IPS DF 6.9 (cell line): Measurements from ENCODE around the gene ARHGAP27.
A peak's percentile ranks its signal among the peaks of the same experiment; 100 is the strongest.

Experiments
- DNase-seq: peaks from one replicate; pipeline ENCODE4 v3.0.0-alpha.2; 2013; ENCODE audit warnings: low read depth, low spot score
- H3K27ac ChIP-seq: one replicate; pipeline ENCODE4 v1.5.1; 2013; ENCODE audit warnings: low read length, control low read depth
- H3K27me3 ChIP-seq: 2 replicates; pipeline ENCODE4 v1.6.1; 2013; ENCODE audit warnings: mild to moderate bottlenecking, low read length; ENCODE audit not compliant: control insufficient read depth, insufficient read depth
- H3K36me3 ChIP-seq: 2 replicates; pipeline ENCODE4 v1.6.1; 2013; ENCODE audit warnings: low read length; ENCODE audit not compliant: control insufficient read depth, insufficient read depth
- H3K4me1 ChIP-seq: 2 replicates; pipeline ENCODE4 v1.6.1; 2013; ENCODE audit warnings: low read length; ENCODE audit not compliant: control insufficient read depth, insufficient read depth
- H3K4me3 ChIP-seq: 2 replicates; pipeline ENCODE4 v1.5.1; 2013; ENCODE audit warnings: mild to moderate bottlenecking, low read length
- H3K9me3 ChIP-seq: 2 replicates; pipeline ENCODE4 v1.6.1; 2013; ENCODE audit warnings: low read length, inconsistent platforms; ENCODE audit not compliant: control insufficient read depth, insufficient read depth
- WGBS: extraction: QIAGEN DNeasy Blood & Tissue Kit; methylation state at CpG from one replicate; pipeline ENCODE4 v1.1.7; 2013; ENCODE audit warnings: mixed read lengths, missing lambda C conversion rate; ENCODE audit not compliant: insufficient read length, insufficient coverage; 5-methylcytosine and 5-hydroxymethylcytosine counted together

Gene ARHGAP27

GRCh38 chr17:45438931-45439610 lies 6.4 kb upstream of the ARHGAP27 start:
- no peak overlapping the region for H3K4me3 ChIP-seq
- no peaks in the 10 kb centered on the region for H3K9me3 ChIP-seq
- H3K27ac ChIP-seq: no peak overlapping the region
- H3K4me1 ChIP-seq: peaks cover 8% of the 10 kb centered on the region
- H3K27me3 ChIP-seq: no peaks in the 10 kb centered on the region
- H3K36me3 ChIP-seq: peaks cover 2% of the 10 kb centered on the region; the same call in 1 of the 2 replicates
- no peak for DNase-seq
- WGBS: no CpG with 5 or more reads among the region's 11 CpGs

GRCh38 chr17:45437465-45438283 lies 5.0 kb upstream of the ARHGAP27 start:
- H3K36me3 ChIP-seq: peaks cover 2% of the 10 kb centered on the region; the same call in 1 of the 2 replicates
- H3K27ac ChIP-seq: no peak overlapping the region
- H3K27me3 ChIP-seq: no peaks in the 10 kb centered on the region
- H3K4me1 ChIP-seq: peaks cover 10% of the 10 kb centered on the region
- no peak for DNase-seq
- H3K9me3 ChIP-seq: no peaks in the 10 kb centered on the region
- no peak overlapping the region for H3K4me3 ChIP-seq
- no CpG with 5 or more reads among the region's 30 CpGs for WGBS

GRCh38 chr17:45436625-45437464 lies 4.2 kb upstream of the ARHGAP27 start:
- H3K4me1 ChIP-seq: peaks cover 10% of the 10 kb centered on the region
- no peak overlapping the region for H3K4me3 ChIP-seq
- H3K27ac ChIP-seq: no peak overlapping the region
- no peak for DNase-seq
- no CpG with 5 or more reads among the region's 23 CpGs for WGBS
- H3K27me3 ChIP-seq: no peaks in the 10 kb centered on the region; the same call in 1 of the 2 replicates
- no peaks in the 10 kb centered on the region for H3K9me3 ChIP-seq
- peaks cover 2% of the 10 kb centered on the region; the same call in 1 of the 2 replicates for H3K36me3 ChIP-seq

- no CpG with 5 or more reads among the region's 10 CpGs for WGBS
- H3K4me1 ChIP-seq: peaks cover 10% of the 10 kb centered on the region
- H3K27me3 ChIP-seq: no peaks in the 10 kb centered on the region; the same call in 1 of the 2 replicates
- H3K9me3 ChIP-seq: no peaks in the 10 kb centered on the region
- H3K36me3 ChIP-seq: peaks cover 2% of the 10 kb centered on the region; the same call in 1 of the 2 replicates
- H3K4me3 ChIP-seq: no peak overlapping the region
- no peak for DNase-seq
- no peak overlapping the region for H3K27ac ChIP-seq
Measured at GRCh38 chr17:45436161-45436560, 3.5 kb upstream of the ARHGAP27 start.

- Histone ChIP-seq H3K4me1 (peaks cover 10% of the 10 kb centered on the region), H3K4me3 (no peak overlapping the region), H3K27me3 (peaks cover 3% of the 10 kb centered on the region), H3K27ac (no peak overlapping the region), H3K36me3 (peaks cover 2% of the 10 kb centered on the region; the same call in 1 of the 2 replicates), H3K9me3 (no peaks in the 10 kb centered on the region)
- DNase-seq: no peak
- WGBS: no CpG with 5 or more reads among the region's 5 CpGs
Measured at GRCh38 chr17:45435481-45435880, 2.8 kb upstream of the ARHGAP27 start.

GRCh38 chr17:45433159-45433535 lies 477 bp upstream of the ARHGAP27 start:
- DNase-seq: no peak
- peak overlapping the region; percentile 42; the same call in 1 of the 2 replicates for H3K4me3 ChIP-seq
- peaks cover 23% of the 10 kb centered on the region for H3K27me3 ChIP-seq
- H3K9me3 ChIP-seq: no peaks in the 10 kb centered on the region
- peaks cover 2% of the 10 kb centered on the region; the same call in 1 of the 2 replicates for H3K36me3 ChIP-seq
- no CpG with 5 or more reads among the region's 4 CpGs for WGBS
- H3K27ac ChIP-seq: no peak overlapping the region
- H3K4me1 ChIP-seq: peaks cover 13% of the 10 kb centered on the region

GRCh38 chr17:45431531-45432404 lies 902 bp downstream of the ARHGAP27 start:
- H3K27ac ChIP-seq: no peak overlapping the region
- H3K4me1 ChIP-seq: peaks cover 8% of the 10 kb centered on the region
- no peak for DNase-seq
- no peaks in the 10 kb centered on the region for H3K9me3 ChIP-seq
- no CpG with 5 or more reads among the region's 64 CpGs for WGBS
- H3K4me3 ChIP-seq: peak overlapping the region; percentile 66; the same call in 1 of the 2 replicates
- peaks cover 23% of the 10 kb centered on the region for H3K27me3 ChIP-seq
- peaks cover 2% of the 10 kb centered on the region; the same call in 1 of the 2 replicates for H3K36me3 ChIP-seq

- Histone ChIP-seq H3K27ac (no peak overlapping the region), H3K4me1 (peaks cover 5% of the 10 kb centered on the region; the same call in 1 of the 2 replicates), H3K36me3 (no peaks in the 10 kb centered on the region; the same call in 1 of the 2 replicates), H3K27me3 (peaks cover 23% of the 10 kb centered on the region), H3K4me3 (peak overlapping the region; percentile 66; the same call in 1 of the 2 replicates), H3K9me3 (no peaks in the 10 kb centered on the region)
- DNase-seq: no peak
- no CpG with 5 or more reads among the region's 47 CpGs for WGBS
Measured at GRCh38 chr17:45430738-45431530, 1.7 kb downstream of the ARHGAP27 start.
